ENCODE results near the gene CPT2.

GRCh38 chr1:53242381-53242780 lies 45.8 kb downstream of the CPT2 start:
- TF ChIP-seq CTCF (IDR thresholded peaks at IDR 0.05) (no peak), POLR2A (IDR thresholded peaks at IDR 0.05) (no peak)
